ENCODE results near the gene ARG2. TPM values are rescaled to one million over a fixed set of nuclear protein-coding genes. Genes with fewer than 3 reads are reported as not detected.

ARG2 gene
- polyA plus RNA-seq, 3 donors: 0.13 to 0.46 (median 0.33) TPM

- TF ChIP-seq CTCF (IDR thresholded peaks at IDR 0.05): no peak
- H3K36me3 Mint-ChIP-seq: no peaks in the 10 kb centered on the region
- Histone ChIP-seq H3K36me3 (replicated peaks in 1 of 2; ENCODE audit: control insufficient read depth in 1 of 2, insufficient read depth in 2 of 2, low read length in 2 of 2) (no peaks in the 10 kb centered on the region), H3K27ac (ENCODE audit: low read depth in 1 of 2, low read length in 2 of 2) (no peak overlapping the region), H2AFZ (ENCODE audit: insufficient read depth, low read depth, low read length, poor library complexity, severe bottlenecking) (no peak overlapping the region), H3K9me3 (replicated peaks in 1 of 2; ENCODE audit: control insufficient read depth in 1 of 2, insufficient read depth in 1 of 2, low read length in 2 of 2) (no peaks in the 10 kb centered on the region), H3K27me3 (ENCODE audit: control insufficient read depth in 2 of 2, insufficient read depth in 2 of 2, low read length in 2 of 2) (no peaks in the 10 kb centered on the region), H3K9ac (ENCODE audit: insufficient read depth, low read length, poor library complexity, severe bottlenecking) (no peak overlapping the region), H3K4me2 (replicated peaks; ENCODE audit: extremely low read depth, low read length, poor library complexity, severe bottlenecking) (no peak overlapping the region), H3K4me1 (ENCODE audit: control insufficient read depth in 1 of 2, insufficient read depth in 2 of 2, low read length in 2 of 2) (no peaks in the 10 kb centered on the region), H3K4me3 (replicated peaks in 1 of 3; ENCODE audit: low read depth in 2 of 3, low read length in 3 of 3) (no peak overlapping the region), H3K79me2 (ENCODE audit: insufficient read depth, low read length) (no peaks in the 10 kb centered on the region), H4K20me1 (ENCODE audit: insufficient read depth, low read length) (no peaks in the 10 kb centered on the region)
- peak; percentile 12 to 43 (median 37) for DNase-seq
- peaks cover 7% of the 10 kb centered on the region for H3K4me1 Mint-ChIP-seq
- no peaks in the 10 kb centered on the region for H3K9me3 Mint-ChIP-seq
- WGBS (ENCODE audit: insufficient coverage): 47% methylated on average over 6 of the region's 9 CpGs
- no peak overlapping the region for H3K4me3 Mint-ChIP-seq
- peaks cover 4 to 12% (median 8%) of the 10 kb centered on the region in 3 donors for H3K27me3 Mint-ChIP-seq (ENCODE audit: low read depth in 3 of 3)
- intact Hi-C loops (cut with micrococcal nuclease): no loop called here
- no peak overlapping the region for H3K27ac Mint-ChIP-seq
These were observed 44.0 kb upstream of the ARG2 start for GRCh38 chr14:67575684-67576083.

- Mint-ChIP-seq H3K4me3 (no peak overlapping the region), H3K4me1 (peaks cover 7% of the 10 kb centered on the region), H3K36me3 (no peaks in the 10 kb centered on the region), H3K27ac (no peak overlapping the region), H3K27me3 (ENCODE audit: low read depth in 3 of 3) (peaks cover 4 to 12% (median 5%) of the 10 kb centered on the region in 3 donors), H3K9me3 (no peaks in the 10 kb centered on the region)
- H3K79me2 ChIP-seq (ENCODE audit: insufficient read depth, low read length): no peaks in the 10 kb centered on the region
- H2AFZ ChIP-seq (ENCODE audit: insufficient read depth, low read depth, low read length, poor library complexity, severe bottlenecking): no peak overlapping the region
- no peak for DNase-seq
- no peaks in the 10 kb centered on the region for H3K4me1 ChIP-seq (ENCODE audit: control insufficient read depth in 1 of 2, insufficient read depth in 2 of 2, low read length in 2 of 2)
- H3K4me3 ChIP-seq (replicated peaks in 1 of 3; ENCODE audit: low read depth in 2 of 3, low read length in 3 of 3): no peak overlapping the region
- no peaks in the 10 kb centered on the region for H4K20me1 ChIP-seq (ENCODE audit: insufficient read depth, low read length)
- H3K9me3 ChIP-seq (replicated peaks in 1 of 2; ENCODE audit: control insufficient read depth in 1 of 2, insufficient read depth in 1 of 2, low read length in 2 of 2): no peaks in the 10 kb centered on the region
- H3K4me2 ChIP-seq (replicated peaks; ENCODE audit: extremely low read depth, low read length, poor library complexity, severe bottlenecking): no peak overlapping the region
- intact Hi-C loops (cut with micrococcal nuclease): no loop called here
- no peak for TF ChIP-seq CTCF (IDR thresholded peaks at IDR 0.05)
- H3K27ac ChIP-seq (ENCODE audit: low read depth in 1 of 2, low read length in 2 of 2): no peak overlapping the region
- H3K27me3 ChIP-seq (ENCODE audit: control insufficient read depth in 2 of 2, insufficient read depth in 2 of 2, low read length in 2 of 2): no peaks in the 10 kb centered on the region
- no peak overlapping the region for H3K9ac ChIP-seq (ENCODE audit: insufficient read depth, low read length, poor library complexity, severe bottlenecking)
- WGBS (ENCODE audit: insufficient coverage): 95% methylated on average over 3 of the region's 7 CpGs
- H3K36me3 ChIP-seq (replicated peaks in 1 of 2; ENCODE audit: control insufficient read depth in 1 of 2, insufficient read depth in 2 of 2, low read length in 2 of 2): no peaks in the 10 kb centered on the region
These were observed 43.3 kb upstream of the ARG2 start for GRCh38 chr14:67576216-67576955.
